ENCODE results near the gene KIF26B. TPM values are rescaled to one million over a fixed set of nuclear protein-coding genes. Genes with fewer than 3 reads are reported as not detected.

KIF26B gene
- polyA plus RNA-seq, 1 of the 3 experiments (the other 2 are of a cell fraction): 2.6 TPM

- Histone ChIP-seq H3K4me3 (ENCODE audit: low read depth in 2 of 2, low read length in 1 of 2) (no peak overlapping the region), H3K4me1 (ENCODE audit: control insufficient read depth in 1 of 2, insufficient read depth in 2 of 2, low read depth in 1 of 2, low read length in 1 of 2) (peaks cover 0 to 4% of the 10 kb centered on the region in 2 experiments; a peak in 1 of 4 replicates), H3K36me3 (replicated peaks in 1 of 2; ENCODE audit: control insufficient read depth in 1 of 2, insufficient read depth in 2 of 2, low read length in 1 of 2) (peaks cover 0 to 33% of the 10 kb centered on the region in 2 experiments), H2AFZ (ENCODE audit: low read depth) (no peak overlapping the region), H3K79me2 (ENCODE audit: insufficient read depth) (no peaks in the 10 kb centered on the region), H4K20me1 (ENCODE audit: insufficient read depth) (no peaks in the 10 kb centered on the region), H3K27ac (ENCODE audit: low read depth in 2 of 2, low read length in 1 of 2) (no peak overlapping the region; a peak in 1 of 4 replicates), H3K9ac (no peak overlapping the region), H3K9me3 (no peaks in the 10 kb centered on the region), H3F3A (replicated peaks; ENCODE audit: insufficient read depth) (no peaks in the 10 kb centered on the region), H3K27me3 (ENCODE audit: insufficient read depth) (no peaks in the 10 kb centered on the region), H3K4me2 (no peak overlapping the region), H3K9me2 (no peaks in the 10 kb centered on the region)
- no peak for DNase-seq
- TF ChIP-seq EP300 (IDR thresholded peaks at IDR 0.05; ENCODE audit: borderline replicate concordance in 1 of 2, low read depth in 1 of 2, low read length in 1 of 2): no peak
- no peak for TF ChIP-seq IRF3 (IDR thresholded peaks at IDR 0.05; ENCODE audit: low read depth, low read length)
- TF ChIP-seq RXRA (IDR thresholded peaks at IDR 0.05; ENCODE audit: borderline replicate concordance, low read depth): no peak
- TF ChIP-seq FOXM1 (IDR thresholded peaks at IDR 0.05; ENCODE audit: low read depth): no peak
- TF ChIP-seq MEF2A (IDR thresholded peaks at IDR 0.05; ENCODE audit: borderline replicate concordance, low read depth): no peak
- TF ChIP-seq PBX3 (IDR thresholded peaks at IDR 0.05): no peak
- TF ChIP-seq SMC3 (IDR thresholded peaks at IDR 0.05; ENCODE audit: low read depth, low read length): no peak
- TF ChIP-seq USF2 (IDR thresholded peaks at IDR 0.05; ENCODE audit: borderline replicate concordance, low read depth, low read length): no peak
- TF ChIP-seq YY1 (IDR thresholded peaks at IDR 0.05; ENCODE audit: low read depth): no peak
- no peak for TF ChIP-seq RCOR1 (IDR thresholded peaks at IDR 0.05; ENCODE audit: low read length)
- TF ChIP-seq ZBTB33 (IDR thresholded peaks at IDR 0.05; ENCODE audit: borderline replicate concordance, low read depth): no peak
- TF ChIP-seq SIN3A (IDR thresholded peaks at IDR 0.05; ENCODE audit: borderline replicate concordance, low read depth, low read length): no peak
- POLR2A ChIA-PET: no interaction called here
- CTCF ChIA-PET: interaction anchor here (1.2 kb wide), 1 partner anchor 159 kb away, joined by 4 read pairs; no protein-coding TSS in a partner anchor
- 90% methylated on average over 13 of the region's 18 CpGs for WGBS (ENCODE audit: low lambda C conversion rate)
Measured at GRCh38 chr1:245671966-245672767, 517.4 kb downstream of the KIF26B start.

Data from SK-N-SH (cell line).